GM21529 (cell line): Measurements from ENCODE around the gene FABP3.

Experiments used
- ATAC-seq: cut with Tn5 transposase; IDR thresholded peaks from one replicate; pipeline ENCODE4 v1.9.1; 2021; ENCODE audit not compliant: unreplicated experiment

FABP3 gene

DNA sequence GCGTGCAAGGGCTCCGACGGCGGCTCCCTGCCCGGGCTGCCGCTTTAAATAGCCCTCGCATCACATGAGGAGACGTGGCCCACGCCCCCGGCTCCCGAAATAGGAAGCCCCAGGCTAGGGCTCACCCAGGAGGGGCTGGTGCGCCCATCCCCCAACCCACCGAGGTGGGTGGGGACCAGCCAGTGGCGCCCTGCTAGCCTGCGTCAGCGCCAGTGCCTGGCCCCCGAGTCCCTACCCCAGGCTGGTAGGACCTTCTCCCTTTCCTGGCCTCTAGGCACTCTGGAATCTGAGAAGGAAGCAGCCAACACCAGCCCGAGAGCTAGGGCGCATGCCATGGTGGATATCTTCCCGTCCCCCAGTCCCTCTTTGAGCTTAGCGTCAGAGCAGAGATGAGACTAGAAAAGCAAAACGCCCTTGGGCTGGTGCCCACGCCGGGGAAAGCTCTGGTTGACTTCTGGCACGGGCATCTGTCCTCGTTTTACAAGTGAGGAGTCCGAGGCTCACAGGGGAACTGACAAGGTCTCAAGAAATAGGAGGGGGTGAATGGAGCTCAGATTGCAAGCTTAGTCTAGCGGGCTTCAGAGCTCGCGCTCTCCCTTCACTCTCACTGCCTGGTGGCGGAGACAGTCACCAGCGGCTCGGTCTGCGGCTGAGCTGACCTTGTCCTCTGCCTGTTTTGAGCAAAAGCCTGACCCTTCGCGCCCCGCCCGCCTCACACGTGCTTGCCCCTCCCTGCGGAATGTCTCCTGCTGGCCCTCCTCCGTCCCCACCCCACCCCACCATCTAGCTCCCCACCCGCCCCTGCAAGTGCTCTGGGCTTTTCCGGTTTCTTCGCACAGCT, at the start of gene FABP3:
TSS of gene FABP3 (minus strand) at position 21 of the 841 bp plus-strand sequence. CDS start 62 bp downstream, outside the sequence.
- ATAC-seq = no peak

DNA sequence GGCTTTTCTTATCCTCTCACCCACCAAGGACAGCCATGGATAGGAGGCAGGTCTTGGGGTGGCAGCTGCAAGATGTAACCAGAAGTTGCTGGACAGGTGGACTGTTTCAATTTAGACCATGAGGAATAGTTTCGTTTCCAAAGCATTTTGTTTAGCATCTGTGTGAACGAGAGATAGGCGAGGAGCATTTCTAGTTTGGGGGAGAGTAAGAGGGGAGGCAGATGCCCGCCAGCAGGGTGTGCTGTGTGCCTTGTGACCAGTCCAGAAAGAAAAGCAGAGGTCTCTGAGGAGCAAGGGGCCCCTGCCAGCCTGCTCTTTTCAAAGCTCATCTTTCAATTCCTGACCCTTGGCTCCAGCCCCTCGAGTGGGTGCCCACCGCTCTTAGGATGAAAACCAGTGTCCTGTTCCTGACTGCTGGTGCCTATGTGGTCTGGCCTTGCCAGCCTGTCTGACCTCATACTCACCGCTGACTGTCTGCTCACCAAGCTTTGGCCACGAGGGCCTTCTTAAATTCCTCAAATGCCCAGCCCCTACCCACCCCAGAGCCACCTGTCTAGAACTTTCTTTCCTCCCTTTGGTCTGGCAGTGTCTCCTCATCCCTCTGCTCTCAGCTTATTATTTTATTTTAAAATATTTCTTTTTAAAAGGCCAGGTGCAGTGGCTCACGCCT, 48.6 kb upstream of the FABP3 start:
- no peak for ATAC-seq

- ATAC-seq = no peak
Measured at GRCh38 chr1:31420716-31421115, 47.8 kb upstream of the FABP3 start.

- no peak for ATAC-seq
Measured at GRCh38 chr1:31418626-31419323, 45.9 kb upstream of the FABP3 start.

DNA sequence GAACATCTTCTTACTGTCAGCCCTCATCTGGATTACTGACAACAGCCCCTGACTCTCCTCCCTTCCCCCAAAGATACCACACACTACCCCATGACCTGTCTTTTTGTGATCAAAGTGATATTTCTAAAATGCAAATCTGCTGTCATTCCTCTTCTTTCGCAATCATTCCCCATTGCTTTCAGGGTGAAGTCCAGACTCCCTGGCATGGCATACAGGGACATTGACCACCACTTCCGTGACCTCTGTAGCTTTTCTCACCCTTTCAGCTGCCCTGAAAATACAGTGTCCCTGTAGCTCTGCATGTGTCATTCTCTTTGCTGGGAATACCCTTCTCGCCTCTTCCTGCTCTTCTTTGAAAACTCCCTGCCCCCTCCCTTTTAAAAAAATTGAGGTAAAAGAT, 44.3 kb upstream of the FABP3 start:
- ATAC-seq = no peak

GRCh38 chr1:31416101-31416736, 43.3 kb upstream of the FABP3 start:
- no peak for ATAC-seq

DNA sequence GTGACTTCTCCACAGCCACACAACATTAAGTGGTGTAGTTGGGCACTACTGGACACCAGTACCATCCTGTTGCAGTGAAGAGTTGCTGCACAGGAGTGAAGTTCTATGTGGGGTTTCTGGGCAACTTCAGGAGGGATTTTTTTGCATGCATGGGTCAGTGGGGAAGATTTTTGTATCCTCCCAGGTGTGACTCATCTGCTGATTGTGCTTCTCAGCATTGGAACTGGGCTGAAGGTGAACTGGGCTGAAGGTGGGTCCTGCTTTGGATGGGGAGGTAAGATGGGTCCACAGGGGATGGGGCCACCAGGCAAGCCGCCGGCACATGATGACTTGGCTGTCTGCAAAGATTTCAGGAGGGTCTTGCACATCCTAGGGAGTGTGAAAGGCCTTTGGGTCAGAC, 42.8 kb upstream of the FABP3 start:
- no peak for ATAC-seq

GRCh38 chr1:31414980-31415370, 42.1 kb upstream of the FABP3 start:
- no peak for ATAC-seq

GRCh38 chr1:31413405-31414001, 40.6 kb upstream of the FABP3 start:
- no peak for ATAC-seq

GRCh38 chr1:31412732-31413404, 40.0 kb upstream of the FABP3 start, which contains the start of gene SERINC2:
Gene SERINC2 (plus strand): TSS chr1:31413213. CDS start chr1:31413266, 53 bp downstream.
- ATAC-seq = no peak

DNA sequence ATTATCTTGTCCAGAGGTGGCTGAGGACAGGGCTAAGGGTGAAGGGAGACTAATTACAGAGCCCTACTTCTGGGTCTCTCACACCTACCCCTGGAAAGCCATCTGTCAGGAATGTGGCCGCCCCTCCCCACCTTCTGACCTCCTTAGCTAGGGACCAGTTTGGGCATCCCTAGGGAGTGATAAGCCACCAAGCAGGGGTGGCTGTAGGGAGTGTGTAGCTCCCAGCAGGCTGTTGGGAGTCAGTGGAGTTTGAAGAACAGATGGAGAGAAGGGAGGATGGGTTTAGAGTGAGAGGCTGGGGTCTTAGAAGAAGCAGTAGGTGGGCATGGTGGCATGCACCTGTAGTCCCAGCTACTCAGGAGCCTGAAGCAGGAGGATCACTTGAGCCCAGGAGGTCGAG, 39.3 kb upstream of the FABP3 start:
- no peak for ATAC-seq

DNA sequence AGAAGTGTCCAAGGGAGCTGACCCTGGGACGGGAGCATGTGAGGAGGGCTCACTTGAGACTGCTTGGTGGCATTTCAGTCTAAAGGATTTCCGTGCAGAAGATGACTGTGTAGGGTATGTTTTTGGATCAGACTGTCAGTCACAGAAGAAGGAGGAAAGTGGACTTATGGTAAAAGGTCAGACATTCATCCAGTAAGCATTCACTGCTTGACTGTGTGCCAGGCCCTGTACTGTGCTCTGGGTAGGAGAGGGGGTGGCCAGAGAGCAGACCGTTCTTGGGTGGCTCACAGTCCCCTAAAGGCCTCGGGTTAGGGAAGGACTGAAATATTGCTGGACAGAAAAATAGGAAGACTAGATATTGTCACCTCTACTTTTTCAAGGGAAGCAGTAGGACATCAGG, 38.0 kb upstream of the FABP3 start:
- ATAC-seq = no peak

DNA sequence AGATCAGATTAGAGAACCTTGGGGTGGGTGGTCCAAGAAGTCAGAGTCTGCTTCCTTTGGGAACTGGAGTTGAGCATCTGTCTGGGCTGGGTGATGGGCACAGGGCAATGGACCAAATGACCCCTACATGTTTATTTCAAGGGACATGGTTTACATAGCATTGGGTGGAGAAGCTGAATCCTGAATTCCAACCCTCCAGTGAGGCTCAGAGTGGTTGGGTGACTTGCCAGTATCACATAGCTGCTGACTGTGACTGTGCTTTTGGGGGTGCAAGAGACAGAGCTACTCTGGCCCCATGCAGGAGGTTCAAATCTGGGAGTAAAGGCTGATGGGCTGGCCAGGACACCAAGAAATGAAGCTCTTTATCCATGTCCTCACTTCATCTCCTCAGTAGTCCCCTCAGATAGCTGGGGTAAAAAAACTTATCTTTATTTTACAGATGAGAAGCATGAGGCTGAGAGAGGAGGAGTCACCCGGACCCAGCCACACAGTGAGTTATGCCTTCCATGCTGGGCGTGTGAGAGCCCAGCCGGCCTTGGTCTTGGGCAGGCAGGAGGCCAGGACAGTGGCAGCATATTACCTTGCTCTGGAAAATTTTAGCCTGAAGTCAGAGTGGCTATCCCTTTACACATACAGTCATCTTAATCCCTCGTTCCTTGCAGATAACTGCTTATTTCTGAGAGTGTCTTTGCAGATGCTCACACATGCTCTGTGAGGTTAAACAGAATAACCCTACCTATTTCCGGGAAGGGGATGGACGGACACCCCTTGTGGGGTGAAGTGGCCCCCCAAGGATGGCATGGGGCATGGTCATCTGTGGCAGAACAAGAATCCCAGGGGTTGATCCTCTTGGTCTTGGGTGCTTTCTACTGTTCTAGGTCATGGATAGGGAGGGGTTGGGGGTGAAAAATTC, 37.3 kb upstream of the FABP3 start:
- no peak for ATAC-seq

DNA sequence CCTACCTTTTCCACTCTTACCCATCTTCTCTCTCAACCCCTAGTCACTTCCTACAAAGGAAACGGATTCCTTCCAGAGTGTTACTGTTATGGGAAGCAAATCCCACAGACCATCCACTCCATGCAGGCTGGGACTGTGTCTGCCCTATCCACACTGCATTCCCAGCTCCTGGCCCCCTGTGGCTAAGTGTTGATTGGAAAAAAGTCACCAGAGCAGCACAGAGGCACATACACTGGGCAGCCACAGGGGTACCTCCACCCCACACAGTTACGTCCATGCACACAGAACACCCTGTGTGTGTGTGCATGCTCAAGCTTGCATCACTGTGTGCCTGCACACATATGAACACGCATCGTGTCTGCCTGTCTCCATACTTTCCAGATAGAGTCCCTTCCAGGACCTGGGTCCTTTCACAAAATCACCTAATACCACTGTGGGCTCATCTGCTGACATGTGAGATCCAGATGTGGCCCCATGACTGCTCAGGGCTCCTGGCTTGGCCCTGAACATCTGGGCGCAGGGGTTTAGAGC, 36.0 kb upstream of the FABP3 start:
- ATAC-seq = no peak

DNA sequence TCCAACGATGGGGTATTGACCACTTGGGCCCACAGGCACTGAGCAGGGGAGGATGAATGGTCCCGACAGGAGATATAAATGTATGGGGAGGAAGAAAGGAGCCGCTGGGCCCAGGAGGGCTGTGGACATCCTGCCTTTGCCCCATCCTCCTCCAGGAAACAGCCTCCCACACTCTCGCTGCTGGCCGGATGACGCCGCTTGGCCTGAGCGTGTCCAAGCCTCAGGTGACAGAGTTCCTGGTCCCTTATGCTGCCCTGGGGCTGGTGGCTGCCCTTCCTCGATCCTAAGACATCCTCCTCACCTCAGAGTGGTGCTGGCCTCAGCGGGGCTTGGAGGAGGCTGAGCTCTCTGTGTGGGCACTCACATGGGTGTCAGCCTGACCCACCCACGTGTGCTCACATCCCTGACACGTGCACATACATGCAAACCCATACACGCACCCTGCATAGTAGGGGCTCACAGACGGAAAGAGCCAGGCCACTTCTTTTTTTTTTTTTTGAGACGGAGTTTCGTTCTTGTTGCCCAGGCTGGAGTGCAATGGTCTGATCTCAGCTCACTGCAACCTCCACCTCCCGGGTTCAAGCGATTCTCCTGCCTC, 34.3 kb upstream of the FABP3 start:
- ATAC-seq = no peak

DNA sequence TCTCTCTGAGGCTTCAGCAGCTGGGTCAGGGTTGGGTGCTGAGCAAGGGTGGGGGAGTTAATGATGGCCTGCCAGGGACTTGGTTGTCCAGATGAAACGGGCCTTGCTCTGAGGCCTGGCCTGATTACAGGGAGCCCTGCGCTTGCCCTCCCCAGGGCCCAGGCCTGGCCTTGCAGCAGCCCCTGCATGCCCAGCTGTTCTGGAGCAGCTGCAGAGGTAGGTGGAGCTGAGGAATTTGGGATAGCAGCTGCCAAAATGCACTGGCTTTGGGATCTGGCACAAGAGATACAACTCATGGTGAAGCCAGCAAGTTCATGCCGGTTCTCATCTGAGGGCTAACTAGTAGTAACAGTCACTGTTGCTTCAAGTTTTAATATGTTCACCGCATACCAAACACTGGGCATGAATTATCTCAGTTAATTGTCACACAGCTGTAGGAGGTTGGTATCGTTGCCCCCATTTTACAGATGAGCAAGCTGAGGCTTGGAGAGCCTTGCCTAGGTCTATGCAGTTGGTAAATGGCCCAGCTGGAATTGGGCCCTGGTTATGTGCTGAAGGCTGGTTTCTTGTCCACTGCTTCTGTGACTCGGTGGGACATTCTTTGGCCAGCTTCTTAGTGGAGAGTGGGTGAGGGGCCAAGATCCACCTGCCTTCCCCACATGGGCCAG, 32.8 kb upstream of the FABP3 start:
- no peak for ATAC-seq

DNA sequence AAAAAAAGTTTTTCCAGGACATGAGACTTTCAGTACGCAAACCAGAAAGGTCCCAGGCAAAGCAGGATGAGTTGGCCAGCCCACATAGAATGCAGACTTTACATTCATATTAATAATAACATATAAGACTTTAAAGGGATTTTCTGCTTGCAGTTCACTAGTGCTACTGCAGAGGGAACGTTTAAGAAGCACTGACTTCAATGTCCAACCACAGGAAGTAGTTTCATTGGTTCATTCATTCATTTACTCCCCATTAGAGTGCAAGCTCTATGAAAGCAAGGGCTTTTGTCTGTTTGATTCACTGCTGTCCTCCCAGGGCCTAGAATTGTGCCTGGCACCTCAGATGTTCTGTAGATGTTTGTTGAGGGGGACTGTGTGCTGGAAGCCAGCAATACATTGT, 28.4 kb upstream of the FABP3 start:
- no peak for ATAC-seq

DNA sequence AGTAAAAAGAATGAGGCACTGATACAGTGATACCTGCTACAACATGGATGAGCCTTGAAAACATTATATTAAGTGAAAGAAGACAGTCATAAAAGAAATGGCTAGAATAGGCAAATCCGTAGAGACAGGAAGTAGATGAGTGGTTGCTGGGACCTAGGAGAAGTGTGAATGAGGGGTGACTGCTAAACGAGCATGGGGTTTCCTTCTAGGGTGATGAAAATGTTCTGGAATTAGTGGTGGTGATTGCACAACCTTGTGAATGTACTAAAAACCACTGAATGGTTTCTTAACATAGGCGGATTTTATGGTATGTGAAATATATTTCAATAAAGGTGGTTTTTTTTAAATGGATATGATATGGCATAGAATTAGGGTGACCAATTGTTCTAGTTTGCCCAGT, 27.5 kb upstream of the FABP3 start:
- no peak for ATAC-seq
